Neural cell (in vitro differentiated cells): Measurements from ENCODE around the gene UNCX. TPM values are rescaled to one million over a fixed set of nuclear protein-coding genes. Genes with fewer than 3 reads are reported as not detected.

Experiments used
- H2AFZ ChIP-seq: fragments of 200-600, 300-800 bp; sonication (generic), shearing (Covaris generic); 2 replicates; pipeline ENCODE4 v1.6.0; 2014; ENCODE audit warnings: low read depth, mild to moderate bottlenecking, antibody characterized with exemption, low read length, moderate library complexity
- H3F3A ChIP-seq: fragments of 200-600 bp; shearing (Covaris generic); 2 replicates; pipeline ENCODE4 v1.6.1; 2016; ENCODE audit warnings: mild to moderate bottlenecking, moderate library complexity, mixed read lengths, antibody characterized with exemption, low read length; ENCODE audit not compliant: insufficient read depth, poor library complexity, severe bottlenecking
- H3K27ac ChIP-seq: fragments of 200-600, 300-800 bp; sonication (generic), shearing (Covaris generic); 2 replicates; pipeline ENCODE4 v1.5.1; 2014; ENCODE audit warnings: mild to moderate bottlenecking, low read length, moderate library complexity
- H3K27me3 ChIP-seq: fragments of 300-800, 200-600 bp; sonication (generic), shearing (Covaris generic); 2 replicates; pipeline ENCODE4 v1.6.0; 2014; ENCODE audit warnings: mild to moderate bottlenecking, low read depth, low read length, moderate library complexity; ENCODE audit not compliant: insufficient read depth
- H3K36me3 ChIP-seq: fragments of 300-800, 200-600 bp; sonication (generic), shearing (Covaris generic); 2 replicates; pipeline ENCODE4 v1.5.1; 2014; ENCODE audit warnings: mild to moderate bottlenecking, antibody characterized with exemption, low read length, moderate library complexity; ENCODE audit not compliant: insufficient read depth
- H3K4me2 ChIP-seq: fragments of 300-800, 200-600 bp; sonication (generic), shearing (Covaris generic); 2 replicates; pipeline ENCODE4 v1.6.0; 2014; ENCODE audit warnings: mild to moderate bottlenecking, low read length
- H3K4me3 ChIP-seq: fragments of 300-800, 200-600 bp; sonication (generic), shearing (Covaris generic); 2 replicates; pipeline ENCODE4 v1.5.1; 2014; ENCODE audit warnings: mild to moderate bottlenecking, low read length, moderate library complexity
- H3K79me2 ChIP-seq: fragments of 200-600 bp; shearing (Covaris generic); replicated peaks from 2 replicates; pipeline ENCODE4 v1.6.0; 2014; ENCODE audit warnings: mild to moderate bottlenecking, low read length, moderate library complexity; ENCODE audit not compliant: insufficient read depth
- H3K9ac ChIP-seq: fragments of 300-800, 200-600 bp; sonication (generic), shearing (Covaris generic); 2 replicates; pipeline ENCODE4 v1.6.1; 2016; ENCODE audit warnings: mild to moderate bottlenecking, low read length, mixed read lengths
- H3K9me2 ChIP-seq: fragments of 200-600 bp; shearing (Covaris generic); 2 replicates; pipeline ENCODE4 v1.6.1; 2016; ENCODE audit warnings: mild to moderate bottlenecking, low read length, mixed read lengths; ENCODE audit not compliant: insufficient read depth
- H3K9me3 ChIP-seq: fragments of 200-600, 300-800 bp; sonication (generic), shearing (Covaris generic); 2 replicates; pipeline ENCODE4 v1.6.1; 2016; ENCODE audit warnings: mild to moderate bottlenecking, mixed run types, low read length, moderate library complexity, mixed read lengths
- H4K20me1 ChIP-seq: fragments of 200-600 bp; shearing (Covaris generic); 2 replicates; pipeline ENCODE4 v1.6.1; 2016; ENCODE audit warnings: mild to moderate bottlenecking, mixed run types; ENCODE audit not compliant: insufficient read depth
- EP300 ChIP-seq: fragments of 450-650 bp; conservative IDR thresholded peaks from 2 replicates; pipeline ENCODE4 v1.6.1; 2014; ENCODE audit warnings: antibody characterized with exemption, mild to moderate bottlenecking, moderate library complexity; ENCODE audit not compliant: poor library complexity, severe bottlenecking
- EZH2 ChIP-seq: fragments of 200-600, 300-800 bp; shearing (Covaris generic), sonication (generic); IDR thresholded peaks from 2 replicates; pipeline ENCODE4 v1.6.1; 2014; ENCODE audit warnings: antibody characterized with exemption, low read length, borderline replicate concordance, mild to moderate bottlenecking; ENCODE audit not compliant: insufficient read depth, poor library complexity, severe bottlenecking
- MXI1 ChIP-seq: fragments of 450-650 bp; conservative IDR thresholded peaks from 2 replicates; pipeline ENCODE4 v1.6.1; 2014; ENCODE audit warnings: antibody characterized with exemption, mild to moderate bottlenecking; ENCODE audit not compliant: poor library complexity, severe bottlenecking
- POLR2AphosphoS5 ChIP-seq: IDR thresholded peaks from 2 replicates; pipeline ENCODE4 v1.6.1; 2012
- RAD21 ChIP-seq: fragments of 450-650 bp; conservative IDR thresholded peaks from 2 replicates; pipeline ENCODE4 v1.6.1; 2014; ENCODE audit warnings: antibody characterized with exemption, mild to moderate bottlenecking, moderate library complexity
- REST ChIP-seq: IDR thresholded peaks from 2 replicates; pipeline ENCODE4 v1.6.1; 2012; ENCODE audit warnings: borderline replicate concordance
- SMC3 ChIP-seq: fragments of 450-650 bp; conservative IDR thresholded peaks from 2 replicates; pipeline ENCODE4 v1.6.1; 2014; ENCODE audit warnings: antibody characterized with exemption, mild to moderate bottlenecking, moderate library complexity; ENCODE audit not compliant: poor library complexity
- TAF1 ChIP-seq: IDR thresholded peaks from 2 replicates; pipeline ENCODE4 v1.6.1; 2012; ENCODE audit warnings: low read depth
- polyA plus RNA-seq: library from polyadenylated mRNA; depleted of rRNA; stranded (reverse); fragments of >200 nt; gene quantifications from 2 replicates; pipeline ENCODE4 v1.2.3, GENCODE V29; 2014
- TF ChIP-seq, protein P1 (sequence below): fragments of 450-650 bp; IDR thresholded peaks from 2 replicates; pipeline ENCODE4 v1.5.1; 2014; ENCODE audit warnings: antibody characterized with exemption, mild to moderate bottlenecking, moderate library complexity; ENCODE audit not compliant: poor library complexity, severe bottlenecking

The UNCX gene
- polyA plus RNA-seq, 1 donor from 2014 or later, result 1.6 TPM

- Histone ChIP-seq H3K4me3 (no peak overlapping the region), H3K9ac (no peak overlapping the region), H3K9me3 (no peaks in the 10 kb centered on the region), H3K36me3 (no peaks in the 10 kb centered on the region), H2AFZ (no peak overlapping the region), H3F3A (no peaks in the 10 kb centered on the region), H3K27ac (no peak overlapping the region), H4K20me1 (no peaks in the 10 kb centered on the region), H3K27me3 (peaks cover 34% of the 10 kb centered on the region), H3K4me2 (no peak overlapping the region), H3K9me2 (no peaks in the 10 kb centered on the region), H3K79me2 (no peaks in the 10 kb centered on the region)
- TF ChIP-seq POLR2AphosphoS5 (no peak), SMC3 (no peak), MXI1 (no peak), EZH2 (no peak), REST (no peak), EP300 (no peak)
- TF ChIP-seq, protein P1, sequence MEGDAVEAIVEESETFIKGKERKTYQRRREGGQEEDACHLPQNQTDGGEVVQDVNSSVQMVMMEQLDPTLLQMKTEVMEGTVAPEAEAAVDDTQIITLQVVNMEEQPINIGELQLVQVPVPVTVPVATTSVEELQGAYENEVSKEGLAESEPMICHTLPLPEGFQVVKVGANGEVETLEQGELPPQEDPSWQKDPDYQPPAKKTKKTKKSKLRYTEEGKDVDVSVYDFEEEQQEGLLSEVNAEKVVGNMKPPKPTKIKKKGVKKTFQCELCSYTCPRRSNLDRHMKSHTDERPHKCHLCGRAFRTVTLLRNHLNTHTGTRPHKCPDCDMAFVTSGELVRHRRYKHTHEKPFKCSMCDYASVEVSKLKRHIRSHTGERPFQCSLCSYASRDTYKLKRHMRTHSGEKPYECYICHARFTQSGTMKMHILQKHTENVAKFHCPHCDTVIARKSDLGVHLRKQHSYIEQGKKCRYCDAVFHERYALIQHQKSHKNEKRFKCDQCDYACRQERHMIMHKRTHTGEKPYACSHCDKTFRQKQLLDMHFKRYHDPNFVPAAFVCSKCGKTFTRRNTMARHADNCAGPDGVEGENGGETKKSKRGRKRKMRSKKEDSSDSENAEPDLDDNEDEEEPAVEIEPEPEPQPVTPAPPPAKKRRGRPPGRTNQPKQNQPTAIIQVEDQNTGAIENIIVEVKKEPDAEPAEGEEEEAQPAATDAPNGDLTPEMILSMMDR, result no peak
These were observed 11.5 kb upstream of the UNCX start for GRCh38 chr7:1220977-1221745.

DNA sequence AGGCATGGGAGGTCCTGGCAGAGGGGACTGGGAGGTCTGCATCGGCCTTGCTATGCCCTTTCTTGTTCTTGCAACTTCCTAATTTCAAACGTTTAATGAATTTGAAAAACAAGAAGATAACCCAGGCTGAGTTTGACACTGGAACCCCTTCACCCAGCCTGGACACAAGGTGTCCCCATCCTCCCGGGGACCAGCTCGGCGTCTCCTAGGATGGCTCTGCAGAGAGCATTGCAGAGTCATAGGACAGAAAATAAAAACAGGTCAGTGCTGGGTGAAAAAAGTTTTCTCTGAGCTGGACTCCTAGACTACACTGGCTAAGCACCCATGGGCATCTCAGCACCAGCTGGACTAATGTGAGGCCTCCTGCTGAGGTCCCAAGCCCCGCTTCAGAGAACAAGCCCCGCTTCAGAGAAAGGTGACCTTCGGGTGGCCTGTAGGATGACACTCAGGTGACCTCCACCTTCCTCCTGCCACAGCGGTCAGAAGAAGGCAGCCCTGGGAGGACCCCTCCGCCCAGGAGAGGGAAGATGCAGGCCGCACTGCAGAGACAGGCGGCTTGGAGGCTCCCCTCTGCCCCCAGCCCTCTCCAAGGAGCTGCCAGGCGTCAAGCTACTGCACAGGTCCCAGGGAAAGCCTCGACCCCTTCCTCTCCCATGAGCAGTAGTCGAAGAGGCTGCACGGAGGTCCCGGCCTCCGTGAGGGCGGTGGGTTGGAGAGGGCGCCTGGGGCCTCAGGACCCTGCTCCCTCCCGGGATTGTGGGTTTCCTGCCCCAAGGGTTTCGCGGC, 9.3 kb upstream of the UNCX start:
- Histone ChIP-seq H3K9ac (no peak overlapping the region), H3K36me3 (no peaks in the 10 kb centered on the region), H3K27me3 (peaks cover 56% of the 10 kb centered on the region), H3F3A (peaks cover 2% of the 10 kb centered on the region), H3K9me2 (no peaks in the 10 kb centered on the region), H3K9me3 (no peaks in the 10 kb centered on the region), H3K79me2 (no peaks in the 10 kb centered on the region), H3K4me3 (no peak overlapping the region), H3K27ac (no peak overlapping the region), H2AFZ (no peak overlapping the region), H3K4me2 (no peak overlapping the region), H4K20me1 (no peaks in the 10 kb centered on the region)
- no peak for TF ChIP-seq POLR2AphosphoS5
- TF ChIP-seq RAD21, result no peak
- no peak for TF ChIP-seq REST
- TF ChIP-seq, protein P1, result no peak
- TF ChIP-seq TAF1, result no peak
- TF ChIP-seq EP300, result no peak
- TF ChIP-seq EZH2, result no peak
- TF ChIP-seq MXI1, result no peak
- no peak for TF ChIP-seq SMC3
